ENCODE data around the gene KCNMA1. TPM values are rescaled to one million over a fixed set of nuclear protein-coding genes. Genes with fewer than 3 reads are reported as not detected.

KCNMA1 gene
- total and polyA plus RNA-seq, 3 donors from 2014 or later: 13.6 to 36.1 (median 24.7) TPM

DNA sequence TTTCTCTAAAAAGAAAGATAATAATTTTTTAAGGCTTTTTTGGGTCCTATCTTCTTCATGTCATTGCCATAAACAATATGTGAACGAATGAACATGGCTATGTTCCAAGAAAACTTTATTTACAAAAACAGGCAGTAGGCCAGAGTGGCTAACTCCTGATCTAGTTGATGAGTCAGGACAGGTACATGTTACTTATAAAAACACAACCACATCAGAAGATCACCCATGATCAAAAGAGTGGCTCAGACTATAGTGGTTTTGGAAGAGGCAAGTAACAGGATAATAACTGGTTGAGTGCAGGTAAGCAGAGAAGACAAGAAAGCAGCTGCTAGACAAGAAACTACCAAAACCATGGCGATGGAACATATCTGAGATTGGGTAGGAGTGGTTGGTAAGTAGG is 468.7 kb downstream of the KCNMA1 start:
- intact Hi-C loops (cut with DNase I; ENCODE audit: low total_unique reads): no loop called here
- no peak for TF ChIP-seq POLR2A (IDR thresholded peaks at IDR 0.05)
- TF ChIP-seq, protein P1, sequence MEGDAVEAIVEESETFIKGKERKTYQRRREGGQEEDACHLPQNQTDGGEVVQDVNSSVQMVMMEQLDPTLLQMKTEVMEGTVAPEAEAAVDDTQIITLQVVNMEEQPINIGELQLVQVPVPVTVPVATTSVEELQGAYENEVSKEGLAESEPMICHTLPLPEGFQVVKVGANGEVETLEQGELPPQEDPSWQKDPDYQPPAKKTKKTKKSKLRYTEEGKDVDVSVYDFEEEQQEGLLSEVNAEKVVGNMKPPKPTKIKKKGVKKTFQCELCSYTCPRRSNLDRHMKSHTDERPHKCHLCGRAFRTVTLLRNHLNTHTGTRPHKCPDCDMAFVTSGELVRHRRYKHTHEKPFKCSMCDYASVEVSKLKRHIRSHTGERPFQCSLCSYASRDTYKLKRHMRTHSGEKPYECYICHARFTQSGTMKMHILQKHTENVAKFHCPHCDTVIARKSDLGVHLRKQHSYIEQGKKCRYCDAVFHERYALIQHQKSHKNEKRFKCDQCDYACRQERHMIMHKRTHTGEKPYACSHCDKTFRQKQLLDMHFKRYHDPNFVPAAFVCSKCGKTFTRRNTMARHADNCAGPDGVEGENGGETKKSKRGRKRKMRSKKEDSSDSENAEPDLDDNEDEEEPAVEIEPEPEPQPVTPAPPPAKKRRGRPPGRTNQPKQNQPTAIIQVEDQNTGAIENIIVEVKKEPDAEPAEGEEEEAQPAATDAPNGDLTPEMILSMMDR (IDR thresholded peaks at IDR 0.05): no peak
- WGBS, 2 donors: 79 to 85% methylated on average over 1 of the region's 2 CpGs

DNA sequence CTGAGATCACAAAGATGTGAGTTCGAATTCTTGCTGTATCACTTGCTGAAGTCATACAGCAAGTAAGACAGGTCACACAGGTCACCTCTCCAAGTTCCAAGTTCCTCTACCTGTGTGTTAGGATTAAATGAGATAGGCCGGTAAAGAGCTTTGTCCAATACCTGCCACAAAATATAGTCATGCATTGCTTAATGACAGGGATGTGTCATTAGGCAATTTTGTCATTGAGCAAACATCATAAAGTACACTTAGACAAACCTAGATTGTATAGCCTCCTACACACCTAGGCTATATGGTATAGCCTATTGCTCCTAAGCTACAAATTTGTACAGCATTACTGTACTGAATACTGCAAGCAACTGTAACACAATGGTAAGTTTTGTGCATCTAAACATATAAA is 469.4 kb downstream of the KCNMA1 start:
- Histone ChIP-seq H3K36me3 (ENCODE audit: low read depth, missing control alignments) (no peaks in the 10 kb centered on the region), H3K4me1 (no peaks in the 10 kb centered on the region), H3K9me3 (no peaks in the 10 kb centered on the region), H3K4me3 (no peak overlapping the region), H3K27ac (no peak overlapping the region), H3K27me3 (no peaks in the 10 kb centered on the region)
- 91 to 92% methylated on average over 2 of the region's 2 CpGs for WGBS, 2 donors
- intact Hi-C loops (cut with DNase I; ENCODE audit: low total_unique reads): no loop called here
- TF ChIP-seq, protein P1 (IDR thresholded peaks at IDR 0.05): no peak
- TF ChIP-seq POLR2A (IDR thresholded peaks at IDR 0.05): no peak
- DNase-seq: no peak

More for the DNA sequence above, 468.7 kb downstream of the KCNMA1 start:
- H3K27me3 ChIP-seq: no peaks in the 10 kb centered on the region
- no peak overlapping the region for H3K27ac ChIP-seq
- no peak overlapping the region for H3K4me3 ChIP-seq
- no peaks in the 10 kb centered on the region for H3K9me3 ChIP-seq
- DNase-seq: no peak
- no peaks in the 10 kb centered on the region for H3K4me1 ChIP-seq
- H3K36me3 ChIP-seq (ENCODE audit: low read depth, missing control alignments): no peaks in the 10 kb centered on the region

DNA sequence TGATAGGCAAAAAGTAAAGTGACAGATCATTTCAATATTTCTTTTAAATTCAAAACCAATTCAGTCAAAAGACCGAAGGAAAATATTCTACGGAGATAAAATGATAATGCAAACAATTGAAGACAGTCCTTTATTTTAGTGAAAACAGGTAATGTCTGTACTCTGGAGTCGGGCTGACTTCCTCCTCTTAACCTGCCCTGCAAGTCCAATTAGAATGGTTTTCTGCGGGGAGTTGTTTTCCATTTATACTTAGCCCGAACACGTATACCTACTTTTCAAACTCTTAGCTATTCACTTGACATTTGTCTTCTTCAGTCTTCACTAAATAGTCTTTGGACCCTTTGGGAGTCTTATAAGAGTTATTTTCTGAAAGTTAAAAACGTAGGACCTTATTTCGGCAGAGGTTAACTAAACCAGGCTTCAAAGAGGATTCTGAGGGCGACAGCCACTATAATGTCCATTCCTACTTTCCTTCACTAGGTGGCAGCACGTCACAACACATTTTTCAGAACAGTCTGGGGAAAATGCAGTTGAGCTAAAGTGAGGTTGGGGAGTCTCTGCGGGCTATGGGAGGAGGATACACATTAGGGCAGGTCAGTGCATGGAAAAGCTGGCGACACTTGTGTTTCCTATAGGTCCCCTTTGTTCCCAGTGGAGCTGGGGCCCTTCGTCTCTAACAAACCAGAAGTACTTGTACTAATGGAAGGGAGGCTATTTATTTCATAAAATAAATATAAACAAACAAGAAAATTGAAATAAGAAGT is 472.0 kb downstream of the KCNMA1 start:
- TF ChIP-seq, protein P1 (IDR thresholded peaks at IDR 0.05): peak in 2 of 3 experiments; percentile 64 to 66
- no peak for TF ChIP-seq POLR2A (IDR thresholded peaks at IDR 0.05)
- Histone ChIP-seq H3K27me3 (no peaks in the 10 kb centered on the region), H3K9me3 (no peaks in the 10 kb centered on the region), H3K36me3 (ENCODE audit: low read depth, missing control alignments) (no peaks in the 10 kb centered on the region), H3K27ac (no peak overlapping the region), H3K4me3 (no peak overlapping the region), H3K4me1 (no peaks in the 10 kb centered on the region)
- WGBS, 2 donors: 42 to 48% methylated on average over 13 of the region's 13 CpGs
- intact Hi-C loops (cut with DNase I; ENCODE audit: low total_unique reads): no loop called here
- peak; percentile 36 for DNase-seq

DNA sequence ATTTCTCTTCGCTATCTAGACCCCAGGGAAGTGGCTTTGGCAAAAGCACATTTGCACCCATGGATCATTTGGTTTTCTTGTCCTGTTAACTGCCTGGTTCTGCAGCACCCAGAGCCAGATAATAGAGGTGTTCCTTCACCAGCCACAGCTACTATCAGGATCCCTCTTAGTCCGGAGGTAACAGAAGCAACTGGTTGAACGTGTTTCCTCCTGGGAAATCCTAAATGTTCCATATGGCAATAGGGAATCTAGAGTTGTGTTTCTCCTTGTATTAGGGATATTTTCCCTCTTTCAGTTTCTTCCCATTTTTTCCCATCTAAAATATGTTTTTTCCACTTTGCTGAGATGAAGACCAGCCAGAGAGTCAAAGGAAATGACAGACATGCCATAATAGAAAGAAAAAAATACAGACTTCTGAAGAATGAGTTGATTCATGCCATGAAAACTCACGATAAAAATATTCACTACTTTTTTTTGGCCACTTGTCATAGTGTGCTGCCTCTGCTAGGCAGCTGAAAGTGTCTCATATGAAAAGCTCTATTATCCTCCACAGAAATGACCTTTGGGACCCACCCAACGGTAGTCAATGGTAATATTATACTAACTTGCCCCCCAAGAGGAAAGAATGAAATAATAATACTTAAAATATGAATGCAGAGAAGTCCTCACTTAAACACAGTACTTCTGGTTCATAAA is 472.8 kb downstream of the KCNMA1 start:
- H3K4me3 ChIP-seq: no peak overlapping the region
- H3K27ac ChIP-seq: no peak overlapping the region
- intact Hi-C loops (cut with DNase I; ENCODE audit: low total_unique reads): no loop called here
- DNase-seq: no peak
- H3K36me3 ChIP-seq (ENCODE audit: low read depth, missing control alignments): no peaks in the 10 kb centered on the region
- no peaks in the 10 kb centered on the region for H3K27me3 ChIP-seq
- H3K4me1 ChIP-seq: no peaks in the 10 kb centered on the region
- TF ChIP-seq, protein P1 (IDR thresholded peaks at IDR 0.05): no peak
- no peak for TF ChIP-seq POLR2A (IDR thresholded peaks at IDR 0.05)
- WGBS, 2 donors: 69 to 70% methylated on average over 5 of the region's 5 CpGs
- no peaks in the 10 kb centered on the region for H3K9me3 ChIP-seq
